ENCODE data around the gene ALPG. TPM values are rescaled to one million over a fixed set of nuclear protein-coding genes. Genes with fewer than 3 reads are reported as not detected.
"Not testable (repeated sequence)": the region's sequence is repeated elsewhere in the genome, so short reads cannot be mapped to it uniquely, and the experiment has no call there.

The ALPG gene
- total and polyA plus RNA-seq, 2 experiments from 2014 or later = not detected

GRCh38 chr2:232444409-232445148, 37.9 kb downstream of the ALPG start:
- in situ Hi-C loops (cut with MboI) = no loop called here
- no peak overlapping the region for H3K9ac ChIP-seq

GRCh38 chr2:232445149-232445885, 38.7 kb downstream of the ALPG start:
- H3K9me3 ChIP-seq (ENCODE audit: low read depth); H3K9ac ChIP-seq; H3K27me3 ChIP-seq (replicated peaks; ENCODE audit: insufficient read depth); H3K79me2 ChIP-seq (ENCODE audit: insufficient read depth); H3K36me3 ChIP-seq (ENCODE audit: low read depth); H3F3A ChIP-seq (ENCODE audit: insufficient read depth); H3K9me2 ChIP-seq (ENCODE audit: insufficient read depth); H4K20me1 ChIP-seq (ENCODE audit: insufficient read depth); H2AFZ ChIP-seq; H3K27ac ChIP-seq; H3K4me3 ChIP-seq; in situ Hi-C loops (cut with MboI); H3K4me1 ChIP-seq (ENCODE audit: insufficient read depth); H3K4me2 ChIP-seq (ENCODE audit: unreplicated experiment); DNase-seq: not testable (repeated sequence)
- WGBS, 2 experiments (ENCODE audit: low coverage in 1 of 2, low lambda C conversion rate in 2 of 2, missing lambda C conversion rate in 2 of 2) = 57 to 64% methylated on average over 11 to 28 of the region's 29 CpGs

More at GRCh38 chr2:232444409-232445148, 37.9 kb downstream of the ALPG start:
- H2AFZ ChIP-seq = no peak overlapping the region
- TF ChIP-seq EZH2 (IDR thresholded peaks at IDR 0.05; ENCODE audit: insufficient read depth, poor library complexity, severe bottlenecking) (no peak), EZH2phosphoT487 (IDR thresholded peaks at IDR 0.05; ENCODE audit: insufficient read depth, low read depth) (no peak)
- 68 to 74% methylated on average over 18 to 21 of the region's 21 CpGs for WGBS, 2 experiments (ENCODE audit: low coverage in 1 of 2, low lambda C conversion rate in 2 of 2, missing lambda C conversion rate in 2 of 2)
- H3K36me3 ChIP-seq (ENCODE audit: low read depth) = no peaks in the 10 kb centered on the region
- H3K4me2 ChIP-seq (ENCODE audit: unreplicated experiment) = no peak overlapping the region
- H3K27ac ChIP-seq = no peak overlapping the region
- H3K4me1 ChIP-seq (ENCODE audit: insufficient read depth) = no peaks in the 10 kb centered on the region
- no peak overlapping the region for H3K4me3 ChIP-seq
- no peaks in the 10 kb centered on the region for H3K9me3 ChIP-seq (ENCODE audit: low read depth)
- H3F3A ChIP-seq (ENCODE audit: insufficient read depth) = no peaks in the 10 kb centered on the region
- no peaks in the 10 kb centered on the region for H3K79me2 ChIP-seq (ENCODE audit: insufficient read depth)
- H3K9me2 ChIP-seq (ENCODE audit: insufficient read depth) = no peaks in the 10 kb centered on the region
- H3K27me3 ChIP-seq (replicated peaks; ENCODE audit: insufficient read depth) = no peaks in the 10 kb centered on the region
- no peaks in the 10 kb centered on the region for H4K20me1 ChIP-seq (ENCODE audit: insufficient read depth)
- peak; percentile 84 for DNase-seq

GRCh38 chr2:232446266-232446777, 39.7 kb downstream of the ALPG start:
- H3K27ac ChIP-seq; H3K36me3 ChIP-seq (ENCODE audit: low read depth); H2AFZ ChIP-seq; in situ Hi-C loops (cut with MboI); H3K4me3 ChIP-seq; H3K27me3 ChIP-seq (replicated peaks; ENCODE audit: insufficient read depth); H3K9me3 ChIP-seq (ENCODE audit: low read depth); H3F3A ChIP-seq (ENCODE audit: insufficient read depth); H3K79me2 ChIP-seq (ENCODE audit: insufficient read depth); H4K20me1 ChIP-seq (ENCODE audit: insufficient read depth); H3K9me2 ChIP-seq (ENCODE audit: insufficient read depth); H3K9ac ChIP-seq; H3K4me1 ChIP-seq (ENCODE audit: insufficient read depth); H3K4me2 ChIP-seq (ENCODE audit: unreplicated experiment); DNase-seq: not testable (repeated sequence)
- 37 to 80% methylated on average over 1 to 5 of the region's 9 CpGs for WGBS, 2 experiments (ENCODE audit: low coverage in 1 of 2, low lambda C conversion rate in 2 of 2, missing lambda C conversion rate in 2 of 2)

- 56 to 63% methylated on average over 9 of the region's 9 CpGs for WGBS, 2 experiments (ENCODE audit: low coverage in 1 of 2, low lambda C conversion rate in 2 of 2, missing lambda C conversion rate in 2 of 2)
- in situ Hi-C loops (cut with MboI) = no loop called here
Observed at GRCh38 chr2:232447091-232447620, 40.5 kb downstream of the ALPG start.

More at GRCh38 chr2:232447091-232447620, 40.5 kb downstream of the ALPG start:
- no peak for TF ChIP-seq EZH2 (IDR thresholded peaks at IDR 0.05; ENCODE audit: insufficient read depth, poor library complexity, severe bottlenecking)
- TF ChIP-seq EZH2phosphoT487 (IDR thresholded peaks at IDR 0.05; ENCODE audit: insufficient read depth, low read depth) = no peak
- no peaks in the 10 kb centered on the region for H3K4me1 ChIP-seq (ENCODE audit: insufficient read depth)
- H4K20me1 ChIP-seq (ENCODE audit: insufficient read depth) = no peaks in the 10 kb centered on the region
- no peak overlapping the region for H3K27ac ChIP-seq
- no peak overlapping the region for H2AFZ ChIP-seq
- H3K79me2 ChIP-seq (ENCODE audit: insufficient read depth) = no peaks in the 10 kb centered on the region
- no peak overlapping the region for H3K4me2 ChIP-seq (ENCODE audit: unreplicated experiment)
- H3K9me2 ChIP-seq (ENCODE audit: insufficient read depth) = no peaks in the 10 kb centered on the region
- no peaks in the 10 kb centered on the region for H3F3A ChIP-seq (ENCODE audit: insufficient read depth)
- no peak for DNase-seq
- H3K27me3 ChIP-seq (replicated peaks; ENCODE audit: insufficient read depth) = peaks cover 8% of the 10 kb centered on the region; the same call in 1 of the 2 replicates
- H3K9ac ChIP-seq = no peak overlapping the region
- H3K36me3 ChIP-seq (ENCODE audit: low read depth) = no peaks in the 10 kb centered on the region
- H3K9me3 ChIP-seq (ENCODE audit: low read depth) = no peaks in the 10 kb centered on the region
- H3K4me3 ChIP-seq = no peak overlapping the region

Measured in GM23248 (cell line).